Transverse colon (tissue), 3 donors: ENCODE data around the gene TUFT1.

Experiments
- CTCF ChIP-seq, 5 experiments: fragments of 200-600 bp in 3 of 5; fragments of 450-650 bp in 2 of 5; sonication (generic) in 3 of 5; IDR thresholded peaks; 1 replicate in 2 of 5; 2 replicates in 3 of 5; pipeline ENCODE4 v1.5.1; 2016 to 2017; ENCODE audit warnings: antibody characterized with exemption in 5 of 5, inconsistent platforms in 3 of 5, mild to moderate bottlenecking in 2 of 5, moderate library complexity in 1 of 5
- POLR2A ChIP-seq: fragments of 450-650 bp; IDR thresholded peaks from one replicate; pipeline ENCODE4 v1.6.1; 2016; ENCODE audit warnings: antibody characterized with exemption, mild to moderate bottlenecking, moderate library complexity

- TF ChIP-seq CTCF (IDR thresholded peaks at IDR 0.05) = no peak
- no peak for TF ChIP-seq POLR2A
Measured at GRCh38 chr1:151596166-151596953, 56.3 kb downstream of the TUFT1 start.
